ELF-1 (cell line): ENCODE results near the gene SNX15.

Source experiments
- DNase-seq: peaks from one replicate; pipeline ENCODE4 v3.0.0-alpha.2; 2016; ENCODE audit warnings: low read depth, low spot score

The SNX15 gene

DNA sequence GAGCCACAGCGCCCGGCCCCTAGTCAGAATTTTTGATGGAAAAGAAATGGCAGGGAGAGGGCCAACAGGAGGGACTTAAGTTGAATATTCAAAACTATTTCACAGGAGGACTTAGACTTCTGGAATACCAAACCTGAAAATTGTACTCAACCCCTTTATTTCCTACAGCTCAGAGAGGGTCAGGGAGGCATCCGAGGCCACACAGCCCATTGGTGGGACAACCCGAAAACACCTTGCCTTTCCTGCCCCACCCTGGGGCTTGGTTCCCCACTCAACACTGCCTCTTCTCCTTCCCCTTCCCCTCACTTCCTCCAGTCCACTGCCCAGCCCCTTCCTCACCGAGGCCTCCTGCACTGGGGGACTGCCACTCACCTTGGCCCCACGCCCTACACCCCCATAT, 29.8 kb downstream of the SNX15 start:
- DNase-seq: no peak

DNA sequence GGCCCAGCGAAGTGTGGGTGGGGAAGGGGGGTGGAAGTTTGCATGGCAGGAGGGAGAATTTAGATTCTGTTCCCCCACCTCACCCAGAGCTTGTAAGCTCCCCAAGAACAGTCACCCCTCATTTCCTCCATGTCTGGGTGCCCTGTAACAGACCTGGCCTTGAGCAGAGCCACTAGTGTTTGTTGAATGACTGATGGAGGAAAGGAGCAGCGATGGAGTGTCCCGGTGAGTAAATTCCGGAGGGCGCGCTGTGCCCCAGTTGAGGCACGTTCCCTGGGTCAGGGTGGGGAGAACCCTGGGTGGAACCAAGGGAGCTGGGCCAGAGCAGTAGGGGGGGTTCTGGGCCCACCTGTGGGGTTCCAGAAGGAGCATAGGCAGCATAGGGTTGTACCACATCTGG, 30.3 kb downstream of the SNX15 start:
- DNase-seq: no peak

DNA sequence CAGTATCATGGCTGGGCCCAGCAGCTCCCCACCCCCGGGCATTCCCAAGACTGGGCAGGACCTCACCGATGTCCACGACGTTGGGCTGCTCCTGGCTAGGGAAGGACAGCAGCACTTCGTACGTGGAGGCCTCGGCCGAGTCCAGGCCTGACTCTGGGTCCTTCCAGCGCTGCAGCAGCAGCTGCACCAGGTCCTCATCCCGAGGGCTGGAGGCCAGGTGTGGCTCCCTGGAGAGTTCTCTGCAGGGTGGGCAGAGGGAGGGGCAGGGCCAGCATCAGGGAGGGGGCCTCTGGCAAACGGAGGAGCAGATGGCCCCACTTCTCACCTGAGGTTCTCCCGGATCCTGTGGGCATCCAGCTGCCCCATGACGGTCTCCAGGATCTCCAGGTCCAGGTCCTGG, 30.8 kb downstream of the SNX15 start:
- no peak for DNase-seq

DNA sequence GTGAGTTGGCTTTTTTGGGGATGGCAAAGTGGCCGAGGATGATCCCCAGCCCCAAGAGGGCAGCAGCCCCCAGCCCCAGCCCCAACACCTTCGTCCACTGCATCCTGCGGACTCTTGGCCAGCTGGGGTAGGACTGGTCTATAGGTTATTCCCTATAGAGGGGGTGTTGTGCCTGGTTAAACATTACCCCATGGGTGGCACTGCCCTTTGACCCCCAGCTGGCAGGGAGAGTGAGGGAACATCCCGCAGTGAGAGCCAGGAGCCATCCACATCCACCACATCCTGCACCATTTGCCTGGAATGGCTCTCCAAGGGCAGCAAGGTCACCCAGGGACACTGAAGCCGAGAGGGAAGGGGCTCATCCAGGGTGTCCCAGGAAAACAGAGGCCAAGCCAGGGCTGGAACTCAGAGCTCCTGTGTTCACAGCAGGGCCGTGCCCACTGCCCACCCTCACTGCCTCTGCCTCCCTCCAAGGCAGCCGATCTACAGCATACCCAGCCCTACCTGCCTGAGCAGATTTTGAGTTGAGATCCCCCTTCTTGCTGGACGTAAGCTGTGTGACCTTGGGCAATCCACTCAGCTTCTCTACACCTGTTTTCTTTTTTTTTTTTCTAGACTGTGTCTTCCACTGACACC, 31.3 kb downstream of the SNX15 start, which contains the start of gene NAALADL1:
Gene NAALADL1 (minus strand): TSS at position 135 of the 636 bp plus-strand sequence. CDS start 32 bp downstream, at position 103.
- no peak for DNase-seq

DNA sequence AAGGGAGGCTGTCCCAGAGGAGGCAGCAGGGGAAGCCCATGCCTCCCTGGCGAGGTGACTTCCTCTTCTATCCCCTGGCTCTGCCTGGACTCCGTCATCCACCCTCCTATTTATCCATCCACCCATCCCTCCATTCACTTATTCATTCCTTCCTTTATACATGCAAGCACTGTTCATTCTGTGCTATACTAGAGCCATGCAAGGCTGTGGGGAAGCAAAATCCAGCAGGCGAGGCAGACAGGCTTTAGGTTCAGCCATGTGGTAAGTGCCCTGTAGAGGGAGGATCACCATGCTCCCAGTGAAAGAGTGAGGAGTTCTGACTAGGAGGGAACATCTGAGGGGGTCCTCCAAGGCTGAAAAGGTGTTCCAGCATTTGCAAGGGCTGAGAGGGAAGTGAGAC, 32.3 kb downstream of the SNX15 start:
- DNase-seq: no peak

DNA sequence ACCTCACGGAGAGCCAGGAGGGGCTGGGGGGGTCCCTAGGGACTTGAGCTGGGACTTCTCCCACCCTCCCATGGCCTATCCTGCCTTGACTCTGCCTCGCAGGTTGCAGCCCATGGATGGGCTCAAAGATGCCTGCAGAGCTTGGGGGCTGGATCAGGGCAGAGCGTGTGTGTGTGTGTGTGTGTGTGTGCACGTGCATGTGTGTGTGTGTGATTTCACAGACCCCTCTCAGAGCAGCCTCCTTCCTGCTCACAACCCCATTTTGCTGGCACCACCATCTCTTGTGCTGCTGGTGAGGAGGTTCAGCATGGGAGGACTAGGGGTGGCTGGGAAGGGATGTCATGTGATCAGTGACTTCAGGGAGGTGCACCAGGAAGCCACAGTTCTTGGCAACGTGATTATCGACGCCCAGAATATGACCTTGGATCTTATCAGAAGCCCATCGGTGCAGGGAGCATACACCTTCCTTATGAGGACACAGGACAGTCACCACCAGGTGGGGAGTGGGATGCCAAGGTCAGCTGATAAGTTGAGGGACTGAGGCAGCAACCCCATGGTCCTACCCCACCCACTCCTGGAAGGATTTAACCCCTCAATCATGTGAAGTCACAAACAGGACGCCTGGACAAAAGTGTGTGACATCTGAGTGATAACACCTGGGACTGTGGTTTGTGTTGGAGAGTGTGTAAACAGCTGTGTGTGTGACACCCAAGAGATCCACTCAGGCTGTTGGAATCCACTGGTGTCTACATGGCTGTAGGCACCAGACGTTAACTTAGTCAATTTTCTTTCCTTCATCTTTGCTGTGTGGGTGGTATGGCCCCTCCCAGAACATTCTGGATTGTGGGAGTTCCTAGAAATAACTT, 33.0 kb downstream of the SNX15 start:
- no peak for DNase-seq

DNA sequence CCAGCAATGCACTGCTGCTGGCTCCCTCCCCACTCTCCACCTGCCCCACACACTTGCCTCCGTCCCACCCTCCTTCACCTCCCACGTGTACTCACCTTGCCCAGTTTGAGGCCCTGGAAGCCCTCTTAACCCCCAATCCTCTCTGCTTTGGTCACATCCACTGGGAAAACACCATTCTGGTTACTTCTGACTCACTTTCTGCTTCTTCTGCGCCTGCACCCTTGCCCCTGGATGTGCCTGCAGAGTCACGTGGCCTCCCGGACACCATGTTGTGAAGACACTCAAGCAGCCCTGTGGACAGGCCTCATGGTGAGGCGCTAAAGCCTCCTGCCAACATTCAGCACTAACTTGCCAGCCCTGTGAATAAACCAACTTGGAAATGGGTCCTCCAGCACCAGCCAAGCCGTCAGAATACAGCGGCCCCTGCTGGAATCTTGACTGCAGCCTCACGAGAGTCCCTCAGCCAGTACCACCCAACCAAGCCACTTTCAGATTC, 33.7 kb downstream of the SNX15 start:
- DNase-seq: peak; percentile 66

DNA sequence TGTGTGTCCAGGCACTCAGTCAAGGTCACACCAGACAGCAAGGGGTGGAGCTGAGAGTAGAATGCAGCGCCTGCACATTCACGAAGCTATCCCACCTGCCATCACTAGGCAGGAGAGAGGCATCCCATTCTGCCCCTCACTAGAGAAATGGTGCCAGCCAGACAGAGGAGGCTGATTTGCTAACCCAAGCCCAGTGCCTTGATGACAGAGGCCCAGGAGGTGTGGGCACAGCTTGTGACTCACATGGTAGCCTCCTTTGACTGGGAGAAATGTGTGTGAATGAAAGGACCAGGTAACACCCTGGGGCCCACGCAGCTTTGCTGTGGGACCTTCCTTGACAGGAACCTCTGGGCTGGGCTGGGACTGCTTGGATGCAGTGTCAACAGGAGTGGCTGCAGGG, 36.3 kb downstream of the SNX15 start:
- DNase-seq: no peak

DNA sequence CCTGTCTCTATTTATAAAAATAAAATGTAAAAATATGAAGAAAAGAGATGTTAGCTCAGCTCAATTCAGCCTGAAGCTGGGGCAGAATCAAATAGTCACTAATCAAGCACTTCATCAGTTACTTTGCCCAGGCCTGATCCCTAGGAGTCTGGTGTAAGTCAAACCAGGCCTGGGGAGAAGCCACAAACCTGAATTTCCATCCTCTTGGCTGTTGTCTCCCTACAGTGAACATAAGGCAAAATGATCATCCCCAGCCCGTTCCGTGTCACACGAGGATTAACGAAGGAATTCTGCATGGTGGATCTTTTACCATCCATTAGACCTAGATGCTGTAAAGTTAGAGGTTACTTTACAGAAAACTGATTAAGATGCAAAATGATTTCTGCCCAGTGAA, 37.6 kb downstream of the SNX15 start:
- DNase-seq: no peak

DNA sequence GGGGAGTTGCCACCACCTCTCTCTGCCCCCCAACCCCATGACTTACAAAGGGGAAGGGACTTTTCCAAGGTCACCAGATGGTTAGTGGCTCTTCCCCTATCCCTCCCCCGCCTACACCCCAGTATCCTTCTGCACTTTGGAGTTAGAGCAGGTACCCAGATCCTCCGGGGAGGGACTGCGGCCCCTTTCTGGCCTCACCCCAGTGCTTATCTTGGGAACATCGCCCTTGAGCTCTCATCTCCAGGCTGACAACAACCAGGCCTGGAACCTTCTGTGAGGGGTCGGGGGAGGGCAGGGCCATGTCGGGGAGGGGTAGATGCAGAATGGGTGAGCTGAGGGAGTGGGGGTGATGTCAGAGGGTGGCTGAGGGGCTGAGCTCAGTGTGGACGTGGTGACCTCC, 38.6 kb downstream of the SNX15 start:
- DNase-seq: no peak

DNA sequence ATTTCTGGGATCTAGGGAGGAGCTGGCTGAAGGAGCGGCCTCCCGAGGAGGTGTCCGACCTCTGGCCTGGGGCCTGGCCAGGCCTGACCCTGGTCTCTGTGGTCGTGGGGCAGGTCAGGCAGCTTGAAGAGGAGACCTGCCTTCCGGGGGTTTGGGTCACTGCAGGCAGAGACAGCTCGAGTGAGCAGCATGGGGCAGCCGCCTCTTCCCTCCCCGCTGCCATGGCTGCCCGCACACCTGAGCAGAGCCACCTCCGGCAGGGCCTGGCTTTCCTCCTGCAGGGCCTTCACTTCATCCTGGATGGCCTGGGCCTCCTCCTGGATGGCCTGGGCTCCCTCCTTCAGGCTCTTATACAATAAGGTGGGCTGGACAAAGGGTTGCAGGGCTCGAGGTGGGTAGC, 39.1 kb downstream of the SNX15 start:
- DNase-seq: peak; percentile 30

DNA sequence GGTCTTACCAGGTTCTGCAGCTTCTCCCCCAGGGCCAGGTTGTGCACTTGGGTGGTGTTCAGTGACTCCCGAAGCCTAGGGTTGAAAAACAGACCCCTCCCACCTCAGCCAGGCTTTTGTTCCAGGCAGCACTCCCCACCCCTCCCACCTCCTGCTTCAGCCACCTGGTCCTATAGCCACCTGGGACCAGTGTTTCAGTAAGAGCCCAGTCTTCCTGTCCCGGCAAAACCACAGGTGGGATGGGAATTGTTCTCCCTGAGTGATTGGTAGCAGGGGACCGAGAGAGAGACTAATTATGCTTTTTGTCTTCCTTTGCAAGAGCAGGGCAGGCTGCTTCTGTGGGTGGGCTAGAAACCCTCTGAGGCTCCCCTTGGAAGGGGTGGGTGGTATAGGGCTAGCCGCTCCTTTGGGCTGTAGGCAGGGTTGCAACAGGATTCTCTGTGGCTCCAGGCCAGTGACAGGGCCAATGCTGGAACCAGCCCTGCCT, 39.6 kb downstream of the SNX15 start:
- DNase-seq: peak; percentile 45

DNA sequence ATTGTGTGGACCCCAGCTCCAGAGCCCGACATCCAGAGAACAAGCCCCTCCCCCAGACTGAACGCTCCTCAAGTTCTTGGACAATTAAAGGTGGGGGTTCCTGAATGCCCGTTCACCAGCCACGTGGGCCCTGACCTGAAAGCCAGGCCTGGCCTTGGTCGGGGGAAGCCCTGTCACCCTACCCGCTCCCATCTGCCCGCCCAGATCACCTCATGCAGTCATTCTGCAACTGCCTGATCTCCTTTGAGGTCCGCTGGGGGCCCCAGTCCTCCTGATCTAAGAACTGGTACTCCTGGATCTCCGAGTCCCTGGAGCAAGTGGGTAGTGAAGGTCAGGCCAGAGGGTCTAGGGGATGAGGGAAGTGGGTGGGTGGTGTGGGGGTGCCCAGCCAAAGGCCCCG, 40.2 kb downstream of the SNX15 start:
- no peak for DNase-seq

DNA sequence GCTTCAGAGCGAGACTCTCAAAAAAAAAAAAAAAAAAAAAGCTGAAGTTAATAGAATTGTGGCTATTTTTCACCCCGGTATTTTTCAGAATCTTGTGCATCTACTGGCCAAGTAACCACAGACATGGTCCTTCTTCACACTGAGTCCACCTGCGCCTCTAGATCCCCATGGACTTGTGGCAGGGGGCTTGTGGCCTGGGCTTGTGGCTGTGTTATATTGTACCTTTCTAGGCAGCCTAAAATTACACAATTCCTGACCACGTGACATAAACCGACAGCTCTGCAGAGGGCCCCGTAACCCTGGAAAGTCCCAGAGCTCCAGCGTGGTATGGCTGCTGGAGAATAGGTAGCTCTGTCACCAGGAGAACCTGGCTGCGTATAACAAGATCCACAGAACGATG, 42.0 kb downstream of the SNX15 start:
- DNase-seq: no peak

DNA sequence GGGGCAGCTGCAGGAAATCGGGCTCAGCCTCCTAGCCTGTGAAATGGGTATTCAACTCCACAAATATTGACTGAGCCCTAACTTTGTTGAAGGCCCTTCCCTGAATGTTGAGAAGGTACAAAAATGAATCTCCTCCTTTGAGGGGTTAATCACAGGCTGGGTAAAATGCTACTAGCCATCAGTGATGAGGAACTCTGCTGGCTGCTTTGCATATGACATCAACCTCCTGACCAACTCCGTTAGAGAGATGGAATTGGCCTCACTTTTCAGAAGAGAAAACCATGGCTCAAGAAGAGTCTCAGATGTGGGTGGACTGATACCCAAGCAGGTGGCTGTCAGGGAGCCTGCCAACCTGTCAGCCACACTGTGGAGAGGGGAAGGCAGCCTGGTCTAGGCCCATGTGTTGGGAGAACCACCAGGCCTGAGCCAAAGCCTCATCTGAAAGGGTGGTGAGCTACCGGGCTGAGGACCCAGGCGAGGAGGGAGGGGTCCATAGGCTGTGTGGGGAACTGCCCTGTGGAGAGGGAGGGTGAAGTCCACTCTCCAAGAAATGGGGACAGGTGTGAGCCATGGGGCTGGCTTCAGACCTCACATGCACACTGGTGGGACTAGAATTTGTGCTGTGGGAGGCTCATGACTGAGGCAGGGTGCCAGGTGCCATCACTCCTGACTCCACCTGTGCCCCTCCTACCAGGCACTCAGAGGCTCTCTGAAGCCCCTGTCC, 44.8 kb downstream of the SNX15 start:
- no peak for DNase-seq

DNA sequence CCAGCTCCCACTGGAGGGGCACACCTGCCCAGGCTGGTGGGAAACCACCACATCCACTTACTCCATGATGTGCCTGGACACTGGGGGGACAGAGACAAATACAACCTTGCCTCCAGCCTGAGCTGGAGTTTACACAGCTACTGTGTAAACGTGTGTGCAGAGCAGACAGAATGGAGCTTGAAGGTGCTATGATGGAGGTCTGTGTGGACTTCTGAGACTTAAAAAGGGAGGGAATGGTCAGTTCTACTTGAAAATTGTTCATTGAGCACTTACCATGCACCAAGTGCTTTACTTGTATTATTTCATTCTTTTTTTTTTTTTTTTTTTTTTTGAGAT, 45.4 kb downstream of the SNX15 start:
- DNase-seq: no peak

DNA sequence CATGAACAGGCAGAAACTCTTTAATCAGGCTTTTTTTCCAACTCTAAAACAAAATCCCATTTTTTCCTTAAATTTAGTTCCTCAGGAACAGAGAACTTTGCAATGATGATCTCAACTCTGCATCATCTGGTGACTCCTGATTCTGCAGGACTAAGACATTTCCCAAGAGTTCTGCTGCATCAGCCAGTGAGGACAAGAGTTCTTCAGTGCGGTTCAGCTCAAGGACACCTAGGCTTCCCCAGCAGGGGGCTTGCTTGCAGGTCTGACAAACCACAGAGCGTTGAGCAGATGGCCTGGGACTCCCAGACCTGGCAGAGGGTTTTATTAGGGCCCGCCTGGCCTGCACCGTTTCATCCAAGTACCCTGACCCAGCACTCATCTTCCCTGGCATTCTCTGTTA, 50.2 kb downstream of the SNX15 start:
- DNase-seq: peak; percentile 22

DNA sequence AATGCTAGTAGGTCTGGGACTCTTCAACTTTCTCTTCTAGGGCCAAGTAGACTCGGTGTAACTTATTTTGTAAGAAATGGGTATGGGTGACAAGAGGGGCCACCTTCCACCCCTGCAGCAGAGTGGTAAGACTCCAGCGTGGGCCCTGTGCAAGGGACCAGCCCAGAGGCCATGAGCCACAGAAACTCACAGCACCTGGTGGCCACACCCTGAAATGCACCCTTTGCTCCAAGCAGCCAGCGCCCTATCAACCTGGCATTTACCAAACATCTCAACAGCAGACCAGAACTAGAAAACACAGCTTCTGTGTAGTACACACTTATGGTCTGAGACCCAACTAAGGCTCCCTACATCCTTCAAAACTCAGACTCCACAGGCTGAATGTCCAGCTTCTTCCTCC, 50.9 kb downstream of the SNX15 start:
- peak; percentile 66 for DNase-seq

DNA sequence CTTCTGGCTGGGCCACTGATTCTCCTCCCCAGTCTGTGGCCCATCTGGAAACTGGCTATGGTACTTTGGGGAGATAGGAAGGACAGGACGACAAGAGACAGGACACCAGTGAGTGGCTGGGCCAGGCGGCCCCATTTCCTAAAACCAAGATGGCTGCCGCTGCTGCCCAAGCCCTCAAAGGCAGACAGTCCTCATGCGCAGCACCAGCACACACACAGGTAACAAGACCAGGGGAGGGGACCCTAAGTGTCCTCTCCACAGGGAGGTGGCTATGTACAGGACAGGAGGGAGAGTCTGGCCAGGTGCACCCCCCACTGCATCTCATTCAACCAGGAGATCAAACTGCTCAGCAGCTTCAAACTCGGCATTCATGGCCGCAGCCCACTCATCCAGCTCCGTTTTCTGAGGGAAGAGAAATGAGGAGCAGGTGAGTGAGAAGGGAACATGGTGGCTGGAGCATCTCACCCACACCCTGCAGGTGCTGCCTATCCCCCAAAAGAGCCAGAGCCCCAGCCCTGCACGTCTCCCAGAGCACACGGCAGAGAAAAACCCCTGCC, 51.6 kb downstream of the SNX15 start:
- no peak for DNase-seq

DNA sequence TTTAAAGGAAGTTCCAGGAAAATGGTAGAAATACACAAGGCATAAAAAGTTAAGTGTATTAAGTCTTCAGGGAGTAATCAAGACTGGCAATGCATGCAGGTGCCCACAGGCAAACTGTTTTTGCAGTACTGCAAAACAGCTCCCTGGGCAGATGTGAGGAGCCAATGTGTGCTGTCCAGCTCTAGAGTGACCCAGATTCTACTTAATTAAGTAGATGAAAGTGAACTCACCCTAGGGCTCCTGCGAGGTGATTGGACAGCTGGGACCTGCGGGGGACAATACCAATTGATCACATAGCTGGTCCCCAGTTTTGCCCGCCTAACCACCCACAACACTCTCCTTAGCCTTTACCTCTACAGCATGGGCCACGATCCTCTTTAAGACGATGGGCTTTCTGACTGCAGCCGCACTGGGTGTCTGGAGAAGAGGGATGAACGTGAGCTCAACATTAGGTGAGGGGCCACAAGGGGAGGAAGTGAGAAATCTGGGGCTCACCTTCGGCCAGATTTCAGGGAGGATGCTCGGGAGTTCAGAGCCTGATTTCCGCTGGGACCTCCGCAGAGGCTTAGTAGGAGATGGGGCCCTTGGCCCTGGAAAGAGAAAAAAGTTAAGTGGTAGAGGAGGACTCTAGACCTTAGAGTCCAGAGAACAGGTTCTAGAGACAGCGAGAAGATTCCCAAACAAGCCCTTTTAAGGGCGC, 56.0 kb downstream of the SNX15 start:
- DNase-seq: no peak

DNA sequence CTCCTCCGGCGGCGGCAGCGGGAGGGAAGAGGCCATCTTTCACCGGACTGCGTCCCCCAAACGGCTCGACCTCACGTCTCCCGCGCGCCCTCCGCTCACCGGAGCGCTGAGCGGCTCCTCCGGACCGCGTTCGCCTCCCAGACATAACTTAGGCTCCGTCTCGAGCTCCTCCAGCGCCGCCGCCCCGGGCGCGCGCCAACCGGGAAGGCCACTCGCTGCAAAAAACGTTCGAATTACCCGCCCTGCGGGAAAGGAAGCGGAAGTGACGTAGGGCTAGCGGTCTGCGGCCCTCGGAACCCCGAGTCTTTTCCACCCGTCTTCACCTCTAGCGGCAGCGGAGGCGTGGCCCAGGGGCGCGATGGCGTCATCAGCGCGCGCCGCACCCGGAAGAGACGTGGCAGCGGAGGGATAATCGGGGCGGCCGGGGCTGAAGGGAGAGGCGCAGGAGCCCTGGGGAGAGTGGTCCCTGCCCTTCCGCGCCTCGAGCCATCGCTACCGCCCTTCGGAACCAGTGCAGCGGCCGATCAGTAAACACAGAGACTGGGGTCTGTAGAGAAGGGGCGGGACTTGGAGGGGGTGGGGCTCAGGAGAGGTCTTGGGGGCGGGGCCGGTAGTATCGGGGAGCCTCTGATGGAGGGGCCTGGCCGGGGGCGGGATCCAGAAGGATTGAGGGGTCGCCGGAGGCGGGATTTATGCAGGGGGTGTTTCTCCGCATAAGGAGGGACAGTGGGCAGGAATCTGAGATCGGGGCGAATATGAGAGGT, 56.8 kb downstream of the SNX15 start, which contains the start of the genes CDCA5 and ZFPL1:
Gene CDCA5 (minus strand): TSS at position 207 of the 764 bp plus-strand sequence. CDS start 62 bp downstream, at position 145.
Gene ZFPL1 (plus strand): TSS at position 389 of the 764 bp plus-strand sequence. CDS start 477 bp downstream, outside the sequence.
- peak; percentile 98 for DNase-seq
